Stimulated activated CD4-positive, alpha-beta T cell treated with anti-CD3 and anti-CD28 coated beads, Interleukin-1b, Interleukin-23, amount 100 ng/mL, for 1 hour (primary cell): ENCODE data around the gene RP9.
"Not testable (repeated sequence)": the region's sequence is repeated elsewhere in the genome, so short reads cannot be mapped to it uniquely, and the experiment has no call there.

Experiments used
- DNase-seq, 2 donors: peaks; one replicate each; pipeline ENCODE4 v3.0.0-alpha.2; 2020; ENCODE audit warnings: low read depth in 2 of 2

The RP9 gene

GRCh38 chr7:33101906-33102305 lies 7.3 kb downstream of the RP9 start:
- no peak for DNase-seq

GRCh38 chr7:33100770-33101169 lies 8.4 kb downstream of the RP9 start:
- no peak for DNase-seq

GRCh38 chr7:33099154-33099940 lies 9.9 kb downstream of the RP9 start:
- DNase-seq, result no peak

- not testable (repeated sequence) for DNase-seq
Measured at GRCh38 chr7:33094745-33095275, 14.4 kb downstream of the RP9 start.

GRCh38 chr7:33093266-33093665 lies 15.9 kb downstream of the RP9 start:
- DNase-seq, result no peak

- DNase-seq, result no peak
Measured at GRCh38 chr7:33091641-33092191, 17.5 kb downstream of the RP9 start.

- no peak for DNase-seq
Measured at GRCh38 chr7:33091111-33091531, 18.1 kb downstream of the RP9 start.

- no peak for DNase-seq
Measured at GRCh38 chr7:33089142-33089541, 20.1 kb downstream of the RP9 start.

GRCh38 chr7:33087858-33088257 lies 21.3 kb downstream of the RP9 start:
- DNase-seq, result no peak

- DNase-seq, result no peak
Measured at GRCh38 chr7:33087356-33087755, 21.8 kb downstream of the RP9 start.

- DNase-seq, result no peak
Measured at GRCh38 chr7:33079763-33080690, 29.2 kb downstream of the RP9 start.

GRCh38 chr7:33079096-33079495 lies 30.1 kb downstream of the RP9 start:
- DNase-seq, result no peak

- DNase-seq, result no peak
Measured at GRCh38 chr7:33076737-33077136, 32.5 kb downstream of the RP9 start.

- no peak for DNase-seq
Measured at GRCh38 chr7:33075818-33076518, 33.2 kb downstream of the RP9 start.

- no peak for DNase-seq
Measured at GRCh38 chr7:33073243-33073642, 36.0 kb downstream of the RP9 start.

- no peak for DNase-seq
Measured at GRCh38 chr7:33072471-33072870, 36.7 kb downstream of the RP9 start.

- no peak for DNase-seq
Measured at GRCh38 chr7:33070831-33071230, 38.4 kb downstream of the RP9 start.

- DNase-seq, result no peak
Measured at GRCh38 chr7:33070277-33070676, 38.9 kb downstream of the RP9 start.

GRCh38 chr7:33067921-33068320 lies 41.3 kb downstream of the RP9 start:
- no peak for DNase-seq

- no peak for DNase-seq
Measured at GRCh38 chr7:33066771-33067170, 42.4 kb downstream of the RP9 start.

GRCh38 chr7:33065981-33066380 lies 43.2 kb downstream of the RP9 start:
- no peak for DNase-seq
